GM18526 (cell line): ENCODE data around the gene PDE6B.

ENCODE experiments used
- POLR2A ChIP-seq: IDR thresholded peaks from 3 replicates; pipeline ENCODE4 v1.6.1; 2011; ENCODE audit not compliant: insufficient read length; ENCODE audit errors: extremely low read depth

The PDE6B gene

DNA sequence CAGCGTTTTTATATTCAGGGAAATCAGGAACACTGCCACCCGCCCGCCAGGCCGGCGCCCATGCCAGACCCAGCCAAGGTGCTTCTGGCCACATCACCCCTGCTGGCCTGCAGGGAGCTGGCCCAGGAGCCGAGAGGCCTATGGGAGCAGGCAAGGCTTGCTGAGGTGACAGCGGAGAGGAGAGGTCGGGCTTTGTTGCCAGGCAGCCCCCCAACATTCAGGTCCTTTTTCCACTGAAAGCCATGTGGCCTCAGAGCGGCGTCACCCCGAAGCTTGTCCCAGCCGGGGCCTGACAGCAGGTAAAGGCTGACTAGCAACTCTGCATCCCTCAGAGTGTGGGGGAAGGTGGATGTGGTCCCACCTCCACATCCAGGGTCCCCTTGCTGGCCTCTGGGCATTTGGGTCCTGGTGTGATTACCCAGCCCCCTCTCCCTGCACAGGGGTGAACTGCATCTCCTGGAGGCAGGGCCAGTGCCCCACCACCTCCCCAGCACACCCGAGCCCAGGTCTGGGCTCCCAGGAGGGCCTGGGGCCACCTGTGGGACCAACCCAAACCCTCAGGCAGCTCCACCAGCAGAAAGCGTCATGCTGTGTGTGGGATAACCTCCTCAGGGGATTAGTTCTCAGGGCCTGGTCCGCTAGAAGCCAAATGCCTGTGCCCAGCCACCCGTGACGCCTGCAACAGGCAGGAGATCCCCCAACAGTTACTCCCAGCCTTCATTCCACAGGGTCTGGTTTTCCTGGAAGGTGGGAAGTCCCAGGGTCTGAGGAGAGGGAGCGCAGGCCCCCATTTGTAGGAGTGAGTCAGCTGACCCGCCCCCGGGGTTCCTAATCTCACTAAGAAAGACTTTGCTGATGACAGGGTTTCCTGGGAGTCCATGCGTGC lies at the start of gene PDE6B:
Gene PDE6B (plus strand): TSS at position 869 of the 886 bp plus-strand sequence. CDS start 54 bp downstream, outside the sequence.
- TF ChIP-seq POLR2A, result no peak

DNA sequence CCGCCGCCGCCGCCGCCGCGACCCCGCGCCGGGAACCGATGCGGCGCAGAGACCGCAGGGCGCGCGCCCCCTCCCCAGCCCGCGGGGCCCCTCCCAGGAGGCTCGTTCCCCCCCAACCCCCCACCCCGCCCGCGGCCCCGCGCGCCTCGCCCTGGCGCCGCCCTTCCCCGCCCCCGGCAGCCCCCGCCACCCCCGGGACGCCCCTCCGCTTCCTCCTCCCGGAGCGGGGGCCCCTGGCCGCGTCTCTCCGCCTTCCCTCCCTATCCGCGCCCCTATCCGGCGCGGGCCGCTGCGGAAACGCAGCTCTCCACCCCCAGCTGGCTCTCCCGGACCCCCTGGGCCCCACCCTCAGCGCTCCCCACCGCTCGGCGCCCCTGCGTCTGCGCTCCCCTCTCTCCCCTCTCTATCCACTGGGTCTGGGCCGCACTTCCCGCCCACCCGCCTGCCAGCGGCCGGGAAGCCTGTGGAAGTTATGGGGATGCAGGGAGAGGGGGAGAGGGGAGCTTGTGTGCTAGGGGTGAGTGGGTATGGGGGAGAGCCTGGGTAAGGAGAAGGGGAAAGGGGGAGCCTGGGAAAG lies 49.0 kb upstream of the PDE6B start, which contains the start of gene TMEM271:
Gene TMEM271 (minus strand): TSS at position 51 of the 577 bp plus-strand sequence. CDS start 233 bp downstream, outside the sequence.
- no peak for TF ChIP-seq POLR2A

GRCh38 chr4:576991-577498 lies 48.3 kb upstream of the PDE6B start:
- no peak for TF ChIP-seq POLR2A

DNA sequence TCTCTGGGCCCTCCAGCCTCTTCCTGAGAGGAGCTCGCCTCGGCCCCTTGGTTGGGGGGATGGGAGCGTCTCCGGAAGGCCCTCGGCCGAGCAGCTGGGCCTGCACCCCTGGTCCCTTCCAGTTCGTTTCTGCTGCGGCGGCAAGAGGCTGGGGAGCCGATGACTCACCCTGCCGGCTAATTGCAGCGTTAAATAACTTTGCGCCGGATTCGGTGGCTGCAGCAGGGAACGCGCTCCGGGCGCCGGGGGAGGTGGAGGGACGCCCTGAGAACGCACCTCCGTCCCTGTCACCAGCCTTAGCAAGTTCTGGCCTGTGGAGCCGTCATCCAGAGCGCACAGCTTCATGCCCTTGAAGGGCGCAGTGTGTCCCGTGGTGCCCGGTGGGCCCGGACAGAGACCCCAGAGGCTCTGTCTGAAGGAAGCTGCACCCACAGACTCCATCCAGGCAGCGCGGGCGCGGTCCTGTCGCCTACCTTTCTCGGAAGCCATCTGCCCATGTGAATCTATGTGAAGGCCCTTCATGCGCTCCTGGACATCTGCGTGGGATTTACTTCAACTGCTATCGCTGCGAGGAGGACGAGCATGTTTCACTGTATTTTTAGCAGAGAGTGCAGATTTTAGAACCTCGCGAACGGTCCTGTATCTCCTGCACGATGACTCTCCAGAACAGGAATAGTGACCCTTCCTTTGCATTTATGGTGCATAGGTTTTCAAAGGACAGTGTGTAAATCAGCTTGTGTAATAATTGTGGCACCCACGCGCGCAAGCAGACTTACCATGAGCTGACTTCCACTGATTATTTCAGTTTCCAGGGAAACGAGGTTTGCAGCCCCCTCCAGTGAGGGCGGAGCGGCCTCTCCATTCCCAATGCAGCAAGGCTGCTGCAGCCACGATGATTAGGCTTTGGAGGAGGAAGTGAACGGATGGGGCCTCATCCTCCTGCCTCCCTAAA lies 47.6 kb upstream of the PDE6B start:
- no peak for TF ChIP-seq POLR2A

GRCh38 chr4:578451-579443 lies 46.6 kb upstream of the PDE6B start:
- TF ChIP-seq POLR2A, result no peak

DNA sequence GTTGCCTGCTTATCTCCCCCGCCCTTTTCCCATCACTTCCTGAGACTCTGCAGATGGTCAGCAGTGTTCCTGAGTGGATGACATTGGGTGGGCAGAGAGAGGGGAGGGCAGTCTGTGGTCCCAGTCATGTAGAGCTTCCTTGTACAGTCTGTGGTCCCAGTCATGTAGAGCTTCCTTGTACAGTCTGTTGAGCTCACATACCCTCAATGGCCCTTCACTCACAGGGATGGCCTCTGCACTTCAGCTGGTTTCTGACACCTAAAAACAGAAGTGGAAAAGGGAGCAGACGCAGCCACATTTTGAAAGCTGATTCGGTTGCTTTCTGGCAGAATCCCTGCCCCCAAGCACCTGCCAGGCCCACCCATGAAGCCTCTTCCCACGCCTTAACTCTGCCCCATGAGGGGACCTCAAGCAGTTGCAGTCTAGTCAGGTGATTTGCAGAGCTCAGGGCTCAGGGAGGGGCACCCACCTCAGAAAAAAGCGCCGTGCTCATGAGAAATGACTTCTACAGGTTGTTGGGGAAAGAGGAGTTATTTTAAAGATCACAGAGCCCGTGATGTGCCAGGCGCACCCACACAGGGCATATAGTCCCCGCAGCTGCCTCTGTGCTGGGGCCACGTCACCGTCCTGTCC lies 45.7 kb upstream of the PDE6B start:
- TF ChIP-seq POLR2A, result no peak

DNA sequence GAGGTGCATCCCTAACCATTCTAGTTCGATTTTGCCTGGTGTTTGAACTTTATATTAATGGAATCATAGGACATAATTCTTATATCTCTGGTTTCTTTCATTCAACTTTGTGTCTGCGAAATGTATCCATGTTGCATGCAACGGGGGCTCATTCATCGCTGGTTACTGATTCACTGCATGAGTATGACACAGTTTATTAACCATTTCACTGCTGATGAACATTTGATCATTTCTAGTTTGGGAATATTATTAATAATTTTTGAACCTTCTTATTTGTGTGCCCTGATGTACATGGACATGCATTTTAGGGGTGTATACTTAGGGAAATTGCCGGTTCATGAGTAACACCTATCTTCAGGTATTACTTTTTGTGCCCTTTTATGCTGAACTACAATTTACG lies 44.2 kb upstream of the PDE6B start:
- TF ChIP-seq POLR2A, result no peak

DNA sequence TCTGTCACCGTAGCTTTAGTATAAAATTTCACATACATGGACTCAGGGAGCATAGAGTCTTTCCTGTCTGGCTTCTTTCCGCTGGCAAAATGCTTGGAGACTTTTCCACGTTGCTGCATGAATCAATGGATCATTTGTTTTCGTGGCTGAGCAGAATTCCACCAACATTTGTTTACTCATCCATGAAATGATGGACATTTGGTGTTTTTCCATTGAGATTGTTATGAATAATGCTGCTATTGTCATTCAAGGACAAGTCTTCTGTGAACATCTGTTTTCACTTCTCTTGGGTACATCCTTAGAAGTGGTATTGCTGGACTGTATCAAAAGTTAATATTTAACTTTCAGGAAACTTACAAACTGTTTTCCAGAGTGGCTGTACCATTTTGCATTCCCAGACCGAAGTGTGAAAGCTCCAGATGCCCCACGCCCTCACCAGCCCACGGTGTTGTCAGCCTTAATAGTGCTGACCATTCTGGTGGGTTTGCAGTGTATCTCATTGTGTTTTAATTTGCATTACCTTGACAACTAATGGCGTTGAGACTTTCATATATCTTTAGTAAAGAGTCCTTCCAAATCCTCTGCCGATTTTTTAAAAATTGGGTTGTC lies 43.5 kb upstream of the PDE6B start:
- no peak for TF ChIP-seq POLR2A

DNA sequence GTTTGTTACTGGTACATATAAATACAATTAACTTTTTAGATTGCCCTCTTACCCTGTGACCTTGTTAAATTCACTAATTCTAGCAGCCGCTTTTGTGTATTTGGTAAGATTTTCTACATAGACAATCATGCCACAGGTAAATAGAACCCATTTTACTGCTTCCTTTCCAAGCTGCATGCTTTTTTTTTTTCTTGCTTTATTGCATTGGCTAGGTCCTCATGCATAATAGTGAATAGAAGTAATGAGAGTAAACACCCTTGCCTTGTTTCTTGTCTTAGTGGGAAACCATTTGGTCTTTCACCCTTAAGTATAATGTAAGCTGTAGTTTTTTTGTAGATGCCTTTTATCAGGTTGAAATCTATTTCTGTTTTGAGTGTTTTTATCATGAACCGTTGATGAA lies 41.6 kb upstream of the PDE6B start:
- no peak for TF ChIP-seq POLR2A

DNA sequence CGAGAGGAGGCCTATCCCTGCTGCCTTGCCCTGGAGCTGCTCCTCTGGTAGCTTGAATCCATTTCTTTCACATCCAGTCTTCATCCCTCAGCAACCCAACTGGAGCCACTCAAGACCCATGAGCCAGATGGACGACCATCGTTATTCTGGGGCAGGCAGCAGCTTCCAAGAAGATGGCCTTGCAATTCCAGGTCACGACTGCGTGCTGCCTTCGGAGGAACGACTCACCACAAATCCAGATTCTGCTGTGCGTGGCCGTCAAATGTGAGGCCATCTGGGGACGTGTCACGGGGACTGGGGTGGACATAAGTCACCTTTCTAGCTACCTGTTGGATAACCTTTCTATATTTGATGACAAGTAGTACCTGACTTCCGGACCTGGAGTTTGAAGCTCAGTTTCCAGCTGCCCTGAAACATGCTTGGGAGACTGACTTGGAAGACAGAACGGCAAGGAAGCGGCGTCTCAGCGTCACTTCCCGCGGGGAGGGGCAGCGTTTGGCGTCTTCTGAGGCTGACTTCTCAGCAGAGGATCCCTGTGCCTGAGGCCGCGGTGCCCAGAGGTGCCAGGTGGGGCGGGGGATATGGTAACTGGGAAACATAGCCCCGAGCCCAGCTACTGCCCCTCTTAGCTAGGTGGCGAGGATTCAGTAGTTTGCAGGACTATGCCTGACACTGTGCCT lies 37.6 kb upstream of the PDE6B start:
- no peak for TF ChIP-seq POLR2A

DNA sequence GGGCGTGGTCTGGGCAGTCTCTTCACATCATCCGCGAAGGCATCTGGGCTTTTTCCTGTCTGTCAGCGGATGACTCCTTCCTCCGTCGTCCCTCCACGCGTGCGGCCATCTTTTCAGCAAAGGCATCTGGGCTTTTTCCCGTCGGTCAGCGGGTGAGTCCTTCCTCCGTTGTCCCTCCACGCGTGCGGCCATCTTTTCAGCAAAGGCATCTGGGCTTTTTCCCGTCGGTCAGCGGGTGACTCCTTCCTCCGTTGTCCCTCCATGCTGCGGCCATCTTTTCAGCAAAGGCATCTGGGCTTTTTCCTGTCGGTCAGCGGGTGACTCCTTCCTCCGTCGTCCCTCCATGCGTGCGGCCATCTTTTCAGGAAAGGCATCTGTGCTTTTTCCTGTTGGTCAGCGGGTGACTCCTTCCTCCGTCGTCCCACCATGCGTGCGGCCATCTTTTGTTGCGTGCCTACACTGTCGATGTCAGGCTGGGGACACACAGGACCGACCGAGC lies 37.0 kb upstream of the PDE6B start:
- TF ChIP-seq POLR2A, result no peak

DNA sequence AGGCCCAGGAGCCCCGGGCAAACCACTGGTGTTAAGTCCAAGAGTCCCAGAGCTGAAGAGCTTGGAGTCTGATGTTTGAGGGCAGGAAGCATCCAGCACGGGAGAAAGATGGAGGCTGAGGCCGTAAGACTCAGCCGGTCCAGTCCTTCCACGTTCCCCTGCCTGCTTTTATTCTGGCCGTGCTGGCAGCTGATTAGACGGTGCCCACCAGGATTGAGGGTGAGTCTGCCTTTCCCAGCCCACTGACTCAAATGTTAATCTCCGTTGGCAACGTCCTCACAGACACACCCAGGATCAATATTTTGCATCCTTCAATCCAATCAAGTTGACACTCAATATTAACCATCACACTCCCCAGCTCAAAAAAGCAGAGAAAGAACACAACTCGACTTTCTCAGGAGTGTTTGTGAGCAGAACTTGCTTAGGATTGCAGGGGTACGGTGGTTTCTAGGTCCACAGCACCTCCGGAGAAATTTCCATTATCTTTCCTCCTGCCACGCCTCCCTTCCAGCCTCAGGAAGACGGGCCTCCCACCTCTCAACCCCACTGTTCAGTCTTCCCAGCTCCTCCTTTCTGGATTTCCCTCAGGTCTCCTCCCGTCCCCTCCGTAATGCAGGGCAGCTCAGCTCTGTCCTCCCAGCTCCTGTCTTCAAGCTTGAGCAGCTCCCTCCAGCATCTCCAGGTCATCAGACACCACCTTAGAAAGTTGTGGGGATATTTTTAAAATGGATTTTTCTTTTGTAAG lies 36.0 kb upstream of the PDE6B start:
- TF ChIP-seq POLR2A, result no peak
